HepG2 (cell line): Measurements from ENCODE around the gene RFX2. TPM values are rescaled to one million over a fixed set of nuclear protein-coding genes. Genes with fewer than 3 reads are reported as not detected.

Experiments
- BRCA1 ChIP-seq: sonication (generic); formaldehyde crosslinking; IDR thresholded peaks from 2 replicates; pipeline ENCODE4 v1.4.0; 2020; ENCODE audit warnings: missing genetic modification reagents
- GZF1 ChIP-seq: sonication (generic); formaldehyde crosslinking; IDR thresholded peaks from 2 replicates; pipeline ENCODE4 v1.5.1; 2020; ENCODE audit warnings: mild to moderate bottlenecking, missing genetic modification reagents
- MAFF ChIP-seq: IDR thresholded peaks from 2 replicates; pipeline ENCODE4 v1.6.1; 2011; ENCODE audit warnings: low read depth, low read length, improper control_type of control experiment
- MYNN ChIP-seq: sonication (generic); formaldehyde crosslinking; IDR thresholded peaks from 2 replicates; pipeline ENCODE4 v1.4.0; 2020; ENCODE audit warnings: mild to moderate bottlenecking, low read depth, missing genetic modification reagents
- MZF1 ChIP-seq: sonication (generic); formaldehyde crosslinking; IDR thresholded peaks from 2 replicates; pipeline ENCODE4 v1.8.1; 2023; ENCODE audit warnings: mild to moderate bottlenecking, missing genetic modification reagents, borderline replicate concordance
- NCOR1 ChIP-seq: fragments of 200-600 bp; sonication (generic); IDR thresholded peaks from 2 replicates; pipeline ENCODE4 v1.7.0; 2017; ENCODE audit warnings: antibody characterized with exemption, low read length, borderline replicate concordance
- TBP ChIP-seq: sonication (generic); formaldehyde crosslinking; IDR thresholded peaks from 2 replicates; pipeline ENCODE4 v1.5.0; 2020; ENCODE audit warnings: missing genetic modification reagents
- TOE1 ChIP-seq: sonication (generic); formaldehyde crosslinking; IDR thresholded peaks from 2 replicates; pipeline ENCODE4 v1.4.0; 2020; ENCODE audit warnings: mild to moderate bottlenecking, missing genetic modification reagents
- ZBTB37 ChIP-seq: sonication (generic); formaldehyde crosslinking; IDR thresholded peaks from 2 replicates; pipeline ENCODE4 v1.4.0; 2020; ENCODE audit warnings: mild to moderate bottlenecking, missing genetic modification reagents
- ZIK1 ChIP-seq: sonication (generic); formaldehyde crosslinking; IDR thresholded peaks from 2 replicates; pipeline ENCODE4 v1.5.0; 2020; ENCODE audit warnings: mild to moderate bottlenecking, low read depth, missing genetic modification reagents, borderline replicate concordance
- ZNF432 ChIP-seq: sonication (generic); formaldehyde crosslinking; IDR thresholded peaks from 2 replicates; pipeline ENCODE4 v1.5.0; 2020; ENCODE audit warnings: missing genetic modification reagents, mild to moderate bottlenecking, borderline replicate concordance
- ZNF510 ChIP-seq: sonication (generic); formaldehyde crosslinking; IDR thresholded peaks from 2 replicates; pipeline ENCODE4 v1.4.0; 2020; ENCODE audit warnings: low read depth, mild to moderate bottlenecking, missing genetic modification reagents
- ZNF687 ChIP-seq: sonication (generic); formaldehyde crosslinking; IDR thresholded peaks from 2 replicates; pipeline ENCODE4 v1.5.1; 2020; ENCODE audit warnings: mild to moderate bottlenecking, missing genetic modification reagents, moderate library complexity
- ZNF761 ChIP-seq: sonication (generic); formaldehyde crosslinking; conservative IDR thresholded peaks from 2 replicates; pipeline ENCODE4 v1.4.0; 2020; ENCODE audit warnings: mild to moderate bottlenecking, missing genetic modification reagents
- polyA plus RNA-seq, 8 experiments: library from polyadenylated mRNA; depleted of rRNA in 3 of 8; stranded (reverse) in 7 of 8; unstranded in 1 of 8; fragments of >200 nt; fragmentation: Illumina TruSeq in 4 of 8; extraction: Trizol in 4 of 8; gene quantifications; 2 replicates each; pipeline versions ENCODE4 v1.2.1 to v1.2.3, GENCODE V29; 2011 to 2016; ENCODE audit warnings: low read depth in 4 of 8, missing spikeins in 1 of 8, mixed read lengths in 1 of 8; ENCODE audit not compliant: insufficient read depth in 1 of 8
- total RNA-seq, 5 experiments: library from RNA; depleted of rRNA; stranded (reverse); fragments of >200 nt; fragmentation: Illumina TruSeq; extraction: Trizol; gene quantifications; 2 replicates each; pipeline ENCODE4 v1.2.3, GENCODE V29; 2016; ENCODE audit warnings: low read depth in 1 of 5
- TF ChIP-seq, protein P1 (sequence below): sonication (generic); formaldehyde crosslinking; IDR thresholded peaks from 2 replicates; pipeline ENCODE4 v1.4.0; 2020; ENCODE audit warnings: missing genetic modification reagents, mild to moderate bottlenecking, borderline replicate concordance
- TF ChIP-seq, protein P2 (sequence below): sonication (generic); formaldehyde crosslinking; IDR thresholded peaks from 2 replicates; pipeline ENCODE4 v1.5.1; 2020; ENCODE audit warnings: mild to moderate bottlenecking, missing genetic modification reagents

The RFX2 gene
- total and polyA plus RNA-seq, 2 of the 13 experiments (the other 11 are each of a cell fraction or from before 2014, with no cell fraction given): 2.8 to 3.3 TPM

- TF ChIP-seq, protein P1, sequence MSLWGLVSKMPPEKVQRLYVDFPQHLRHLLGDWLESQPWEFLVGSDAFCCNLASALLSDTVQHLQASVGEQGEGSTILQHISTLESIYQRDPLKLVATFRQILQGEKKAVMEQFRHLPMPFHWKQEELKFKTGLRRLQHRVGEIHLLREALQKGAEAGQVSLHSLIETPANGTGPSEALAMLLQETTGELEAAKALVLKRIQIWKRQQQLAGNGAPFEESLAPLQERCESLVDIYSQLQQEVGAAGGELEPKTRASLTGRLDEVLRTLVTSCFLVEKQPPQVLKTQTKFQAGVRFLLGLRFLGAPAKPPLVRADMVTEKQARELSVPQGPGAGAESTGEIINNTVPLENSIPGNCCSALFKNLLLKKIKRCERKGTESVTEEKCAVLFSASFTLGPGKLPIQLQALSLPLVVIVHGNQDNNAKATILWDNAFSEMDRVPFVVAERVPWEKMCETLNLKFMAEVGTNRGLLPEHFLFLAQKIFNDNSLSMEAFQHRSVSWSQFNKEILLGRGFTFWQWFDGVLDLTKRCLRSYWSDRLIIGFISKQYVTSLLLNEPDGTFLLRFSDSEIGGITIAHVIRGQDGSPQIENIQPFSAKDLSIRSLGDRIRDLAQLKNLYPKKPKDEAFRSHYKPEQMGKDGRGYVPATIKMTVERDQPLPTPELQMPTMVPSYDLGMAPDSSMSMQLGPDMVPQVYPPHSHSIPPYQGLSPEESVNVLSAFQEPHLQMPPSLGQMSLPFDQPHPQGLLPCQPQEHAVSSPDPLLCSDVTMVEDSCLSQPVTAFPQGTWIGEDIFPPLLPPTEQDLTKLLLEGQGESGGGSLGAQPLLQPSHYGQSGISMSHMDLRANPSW (CRISPR knock-in tag): no peak
- peak; percentile 92 for TF ChIP-seq GZF1 (CRISPR knock-in tag)
- TF ChIP-seq ZNF687 (CRISPR knock-in tag): peak; percentile 51
- no peak for TF ChIP-seq MZF1 (CRISPR knock-in tag)
- no peak for TF ChIP-seq ZNF432 (CRISPR knock-in tag)
- no peak for TF ChIP-seq MAFF
- TF ChIP-seq TOE1 (CRISPR knock-in tag): peak; percentile 48; the same call in 1 of the 2 replicates
- TF ChIP-seq TBP (CRISPR knock-in tag): no peak
- TF ChIP-seq ZNF510 (CRISPR knock-in tag): no peak
- TF ChIP-seq, protein P2, sequence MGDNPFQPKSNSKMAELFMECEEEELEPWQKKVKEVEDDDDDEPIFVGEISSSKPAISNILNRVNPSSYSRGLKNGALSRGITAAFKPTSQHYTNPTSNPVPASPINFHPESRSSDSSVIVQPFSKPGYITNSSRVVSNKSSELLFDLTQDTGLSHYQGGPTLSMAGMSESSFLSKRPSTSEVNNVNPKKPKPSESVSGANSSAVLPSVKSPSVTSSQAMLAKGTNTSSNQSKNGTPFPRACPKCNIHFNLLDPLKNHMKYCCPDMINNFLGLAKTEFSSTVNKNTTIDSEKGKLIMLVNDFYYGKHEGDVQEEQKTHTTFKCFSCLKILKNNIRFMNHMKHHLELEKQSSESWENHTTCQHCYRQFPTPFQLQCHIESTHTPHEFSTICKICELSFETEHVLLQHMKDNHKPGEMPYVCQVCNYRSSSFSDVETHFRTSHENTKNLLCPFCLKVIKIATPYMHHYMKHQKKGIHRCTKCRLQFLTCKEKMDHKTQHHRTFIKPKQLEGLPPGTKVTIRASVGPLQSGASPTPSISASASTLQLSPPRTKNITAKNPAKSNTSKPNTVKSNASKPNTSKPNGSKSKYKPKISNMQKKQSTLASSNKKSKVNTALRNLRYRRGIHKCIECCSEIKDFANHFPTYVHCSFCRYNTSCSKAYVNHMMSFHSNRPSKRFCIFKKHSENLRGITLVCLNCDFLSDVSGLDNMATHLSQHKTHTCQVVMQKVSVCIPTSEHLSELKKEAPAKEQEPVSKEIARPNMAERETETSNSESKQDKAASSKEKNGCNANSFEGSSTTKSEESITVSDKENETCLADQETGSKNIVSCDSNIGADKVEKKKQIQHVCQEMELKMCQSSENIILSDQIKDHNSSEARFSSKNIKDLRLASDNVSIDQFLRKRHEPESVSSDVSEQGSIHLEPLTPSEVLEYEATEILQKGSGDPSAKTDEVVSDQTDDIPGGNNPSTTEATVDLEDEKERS (CRISPR knock-in tag): no peak
- TF ChIP-seq NCOR1: no peak
- 0 out of 2 replicates have a peak, but pooled peaks have one; percentile 30 for TF ChIP-seq BRCA1
- TF ChIP-seq MYNN (CRISPR knock-in tag): no peak
- TF ChIP-seq ZIK1 (CRISPR knock-in tag): no peak
- TF ChIP-seq ZBTB37: no peak
- TF ChIP-seq ZNF761 (CRISPR knock-in tag): no peak
These were observed 123.1 kb downstream of the RFX2 start (continued) for GRCh38 chr19:5987077-5987818.
